ENCODE data around the gene CTH. TPM values are rescaled to one million over a fixed set of nuclear protein-coding genes. Genes with fewer than 3 reads are reported as not detected.

CTH gene
- total and polyA plus RNA-seq, 2 of the 4 experiments (the other 2 are of a cell fraction): 2.7 to 3.0 TPM

GRCh38 chr1:70385477-70385876, 25.6 kb upstream of the CTH start:
- Histone ChIP-seq H4K8ac (ENCODE audit: low read depth in 2 of 2, low read length in 2 of 2) (no peak overlapping the region), H3K36me3 (ENCODE audit: control insufficient read depth, insufficient read depth, low read length) (no peaks in the 10 kb centered on the region), H3K79me1 (ENCODE audit: low read depth in 1 of 2, low read length in 2 of 2) (no peaks in the 10 kb centered on the region), H3K9ac (ENCODE audit: low read depth, low read length) (no peak overlapping the region), H3K56ac (ENCODE audit: extremely low read depth, insufficient read depth, low read length) (no peak overlapping the region), H3K4me1 (ENCODE audit: control insufficient read depth, insufficient read depth, low read length) (no peaks in the 10 kb centered on the region), H2BK120ac (ENCODE audit: low read depth, low read length) (no peak overlapping the region), H3K18ac (ENCODE audit: low read depth, low read length) (no peak overlapping the region), H2AFZ (replicated peaks; ENCODE audit: low read length, poor library complexity) (no peak overlapping the region), H2BK20ac (ENCODE audit: low read depth, low read length) (no peak overlapping the region), H2AK5ac (ENCODE audit: low read depth, low read length) (no peak overlapping the region), H3K14ac (replicated peaks; ENCODE audit: low read depth, low read length) (no peak overlapping the region), H3K23ac (ENCODE audit: low read depth, low read length) (no peak overlapping the region), H3K27me3 (ENCODE audit: control insufficient read depth, insufficient read depth, low read length) (peaks cover 1% of the 10 kb centered on the region; the same call in 1 of the 2 replicates), H3K27ac (ENCODE audit: insufficient read depth, low read length) (no peak overlapping the region), H3K4ac (ENCODE audit: low read depth, low read length) (no peak overlapping the region), H3K4me3 (ENCODE audit: insufficient read depth, low read depth, low read length) (no peak overlapping the region), H3K9me3 (ENCODE audit: control insufficient read depth, insufficient read depth, low read length) (no peaks in the 10 kb centered on the region), H3K4me2 (ENCODE audit: low read depth, low read length) (no peak overlapping the region), H2BK5ac (ENCODE audit: low read depth, low read length, poor library complexity, severe bottlenecking) (no peak overlapping the region), H3K9me1 (ENCODE audit: insufficient read depth, low read length) (no peaks in the 10 kb centered on the region), H2BK15ac (ENCODE audit: low read depth, low read length) (no peak overlapping the region), H4K91ac (ENCODE audit: insufficient read depth, low read depth, low read length) (no peak overlapping the region), H4K20me1 (ENCODE audit: insufficient read depth, low read length) (no peaks in the 10 kb centered on the region), H4K5ac (ENCODE audit: low read depth, low read length) (no peak overlapping the region), H2AK9ac (replicated peaks; ENCODE audit: low read depth, low read length, poor library complexity) (no peak overlapping the region)
- dilution Hi-C loops (cut with HindIII; ENCODE audit: low sequenced_read_pairs, unreplicated experiment) (no loop called here), in situ Hi-C loops (cut with MboI; ENCODE audit: low sequenced_read_pairs) (no loop called here), intact Hi-C loops (cut with micrococcal nuclease) (no loop called here)
- CTCF ChIA-PET: no interaction called here
- DNase-seq: no peak
- BruUV-seq (replicated peaks): no TSS peak
- WGBS, 2 experiments (ENCODE audit: extremely low coverage in 2 of 2, insufficient read length in 1 of 2): 80% methylated on average over 1 of the region's 6 CpGs; no CpG with 5 or more reads in 1 of the 2 experiments
- TF ChIP-seq CTCF (conservative IDR thresholded peaks at IDR 0.05; ENCODE audit: low read depth, low read length) (no peak), USF2 (IDR thresholded peaks at IDR 0.05; ENCODE audit: low read depth, low read length) (no peak), CEBPB (IDR thresholded peaks at IDR 0.05; ENCODE audit: low read depth, low read length) (no peak)
- POLR2A ChIA-PET (ENCODE audit: unreplicated experiment): no interaction called here
- no peak for ATAC-seq (ENCODE audit: low read depth)
